Measurements from ENCODE around the gene PRKCA.
"Not testable (repeated sequence)": the region's sequence is repeated elsewhere in the genome, so short reads cannot be mapped to it uniquely, and the experiment has no call there.

Gene PRKCA

GRCh38 chr17:66715745-66716156 lies 413.3 kb downstream of the PRKCA start:
- H3K4me3 ChIP-seq (ENCODE audit: low read length), result no peak overlapping the region
- WGBS, result 45% methylated on average over 3 of the region's 3 CpGs

GRCh38 chr17:66716236-66717026 lies 414.0 kb downstream of the PRKCA start:
- H3K36me3 ChIP-seq (ENCODE audit: insufficient read depth, low read length), result no peaks in the 10 kb centered on the region
- 84% methylated on average over 18 of the region's 18 CpGs for WGBS
- no peak overlapping the region for H3K4me3 ChIP-seq (ENCODE audit: low read length)
- H3K27me3 ChIP-seq (ENCODE audit: insufficient read depth, low read length), result no peaks in the 10 kb centered on the region
- no peak overlapping the region for H3K9ac ChIP-seq (ENCODE audit: low read depth, low read length)
- no peak overlapping the region for H3K27ac ChIP-seq (ENCODE audit: low read depth, low read length)
- H3K4me1 ChIP-seq (ENCODE audit: insufficient read depth, low read length), result peaks cover 21% of the 10 kb centered on the region
- H3K9me3 ChIP-seq (ENCODE audit: insufficient read depth, low read depth, low read length), result no peaks in the 10 kb centered on the region

More at GRCh38 chr17:66715745-66716156, 413.3 kb downstream of the PRKCA start:
- Histone ChIP-seq H3K9ac (ENCODE audit: low read depth, low read length) (no peak overlapping the region), H3K9me3 (ENCODE audit: insufficient read depth, low read depth, low read length) (no peaks in the 10 kb centered on the region), H3K36me3 (ENCODE audit: insufficient read depth, low read length) (no peaks in the 10 kb centered on the region), H3K27me3 (ENCODE audit: insufficient read depth, low read length) (no peaks in the 10 kb centered on the region), H3K4me1 (ENCODE audit: insufficient read depth, low read length) (peaks cover 26% of the 10 kb centered on the region), H3K27ac (ENCODE audit: low read depth, low read length) (no peak overlapping the region)

GRCh38 chr17:66717641-66718058 lies 415.2 kb downstream of the PRKCA start:
- Histone ChIP-seq H3K27ac (ENCODE audit: low read depth, low read length) (no peak overlapping the region), H3K9ac (ENCODE audit: low read depth, low read length) (no peak overlapping the region), H3K4me1 (ENCODE audit: insufficient read depth, low read length) (peaks cover 21% of the 10 kb centered on the region), H3K27me3 (ENCODE audit: insufficient read depth, low read length) (no peaks in the 10 kb centered on the region), H3K4me3 (ENCODE audit: low read length) (no peak overlapping the region), H3K9me3 (ENCODE audit: insufficient read depth, low read depth, low read length) (no peaks in the 10 kb centered on the region), H3K36me3 (ENCODE audit: insufficient read depth, low read length) (no peaks in the 10 kb centered on the region)
- WGBS, result 85% methylated on average over 9 of the region's 9 CpGs

GRCh38 chr17:66720027-66720426 lies 417.6 kb downstream of the PRKCA start:
- Histone ChIP-seq H3K27ac (ENCODE audit: low read depth, low read length) (no peak overlapping the region), H3K36me3 (ENCODE audit: insufficient read depth, low read length) (no peaks in the 10 kb centered on the region), H3K4me1 (ENCODE audit: insufficient read depth, low read length) (peaks cover 24% of the 10 kb centered on the region), H3K27me3 (ENCODE audit: insufficient read depth, low read length) (no peaks in the 10 kb centered on the region), H3K9me3 (ENCODE audit: insufficient read depth, low read depth, low read length) (no peaks in the 10 kb centered on the region), H3K9ac (ENCODE audit: low read depth, low read length) (no peak overlapping the region), H3K4me3 (ENCODE audit: low read length) (no peak overlapping the region)
- WGBS, result 91% methylated on average over 14 of the region's 14 CpGs

- no peak overlapping the region for H3K9ac ChIP-seq (ENCODE audit: low read depth, low read length)
- WGBS, result 92% methylated on average over 5 of the region's 5 CpGs
- H3K4me1 ChIP-seq (ENCODE audit: insufficient read depth, low read length), result peaks cover 18% of the 10 kb centered on the region
- no peaks in the 10 kb centered on the region for H3K36me3 ChIP-seq (ENCODE audit: insufficient read depth, low read length)
- H3K4me3 ChIP-seq (ENCODE audit: low read length), result no peak overlapping the region
- H3K27ac ChIP-seq (ENCODE audit: low read depth, low read length), result no peak overlapping the region
- H3K9me3 ChIP-seq (ENCODE audit: insufficient read depth, low read depth, low read length), result no peaks in the 10 kb centered on the region
- H3K27me3 ChIP-seq (ENCODE audit: insufficient read depth, low read length), result no peaks in the 10 kb centered on the region
Measured at GRCh38 chr17:66720567-66720966, 418.2 kb downstream of the PRKCA start.

GRCh38 chr17:66722341-66722740 lies 419.9 kb downstream of the PRKCA start:
- WGBS, result 58% methylated on average over 2 of the region's 2 CpGs
- Histone ChIP-seq H3K27me3 (ENCODE audit: insufficient read depth, low read length) (no peaks in the 10 kb centered on the region), H3K9me3 (ENCODE audit: insufficient read depth, low read depth, low read length) (no peaks in the 10 kb centered on the region), H3K9ac (ENCODE audit: low read depth, low read length) (no peak overlapping the region), H3K36me3 (ENCODE audit: insufficient read depth, low read length) (no peaks in the 10 kb centered on the region), H3K4me1 (ENCODE audit: insufficient read depth, low read length) (peaks cover 18% of the 10 kb centered on the region), H3K4me3 (ENCODE audit: low read length) (no peak overlapping the region), H3K27ac (ENCODE audit: low read depth, low read length) (no peak overlapping the region)

- H3K4me1 ChIP-seq (ENCODE audit: insufficient read depth, low read length), result peaks cover 22% of the 10 kb centered on the region
- H3K36me3 ChIP-seq (ENCODE audit: insufficient read depth, low read length), result no peaks in the 10 kb centered on the region
- H3K27ac ChIP-seq (ENCODE audit: low read depth, low read length), result no peak overlapping the region
- no peak overlapping the region for H3K4me3 ChIP-seq (ENCODE audit: low read length)
- no peaks in the 10 kb centered on the region for H3K9me3 ChIP-seq (ENCODE audit: insufficient read depth, low read depth, low read length)
- H3K9ac ChIP-seq (ENCODE audit: low read depth, low read length), result no peak overlapping the region
- 71% methylated on average over 5 of the region's 5 CpGs for WGBS
- no peaks in the 10 kb centered on the region for H3K27me3 ChIP-seq (ENCODE audit: insufficient read depth, low read length)
Measured at GRCh38 chr17:66724581-66725341, 422.3 kb downstream of the PRKCA start.

GRCh38 chr17:66725438-66725837 lies 423.0 kb downstream of the PRKCA start:
- not testable (repeated sequence) for H3K4me3 ChIP-seq (ENCODE audit: low read length); H3K9me3 ChIP-seq (ENCODE audit: insufficient read depth, low read depth, low read length); H3K27me3 ChIP-seq (ENCODE audit: insufficient read depth, low read length); H3K27ac ChIP-seq (ENCODE audit: low read depth, low read length); H3K9ac ChIP-seq (ENCODE audit: low read depth, low read length); H3K36me3 ChIP-seq (ENCODE audit: insufficient read depth, low read length)
- WGBS, result 90% methylated on average over 4 of the region's 4 CpGs
- H3K4me1 ChIP-seq (ENCODE audit: insufficient read depth, low read length), result peaks cover 28% of the 10 kb centered on the region

- Histone ChIP-seq H3K9ac (ENCODE audit: low read depth, low read length) (no peak overlapping the region), H3K27me3 (ENCODE audit: insufficient read depth, low read length) (no peaks in the 10 kb centered on the region), H3K4me3 (ENCODE audit: low read length) (no peak overlapping the region), H3K9me3 (ENCODE audit: insufficient read depth, low read depth, low read length) (no peaks in the 10 kb centered on the region), H3K27ac (ENCODE audit: low read depth, low read length) (no peak overlapping the region), H3K36me3 (ENCODE audit: insufficient read depth, low read length) (no peaks in the 10 kb centered on the region), H3K4me1 (ENCODE audit: insufficient read depth, low read length) (peaks cover 32% of the 10 kb centered on the region)
- 96% methylated on average over 10 of the region's 10 CpGs for WGBS
Measured at GRCh38 chr17:66725956-66726355, 423.5 kb downstream of the PRKCA start.

GRCh38 chr17:66726371-66726770 lies 424.0 kb downstream of the PRKCA start:
- Histone ChIP-seq H3K9ac (ENCODE audit: low read depth, low read length) (no peak overlapping the region), H3K36me3 (ENCODE audit: insufficient read depth, low read length) (no peaks in the 10 kb centered on the region), H3K9me3 (ENCODE audit: insufficient read depth, low read depth, low read length) (no peaks in the 10 kb centered on the region), H3K4me1 (ENCODE audit: insufficient read depth, low read length) (peaks cover 36% of the 10 kb centered on the region), H3K27me3 (ENCODE audit: insufficient read depth, low read length) (no peaks in the 10 kb centered on the region), H3K4me3 (ENCODE audit: low read length) (no peak overlapping the region), H3K27ac (ENCODE audit: low read depth, low read length) (no peak overlapping the region)
- WGBS, result 95% methylated on average over 12 of the region's 12 CpGs

GRCh38 chr17:66726846-66727245 lies 424.4 kb downstream of the PRKCA start:
- no peak overlapping the region for H3K27ac ChIP-seq (ENCODE audit: low read depth, low read length)
- no peaks in the 10 kb centered on the region for H3K36me3 ChIP-seq (ENCODE audit: insufficient read depth, low read length)
- peaks cover 33% of the 10 kb centered on the region for H3K4me1 ChIP-seq (ENCODE audit: insufficient read depth, low read length)
- H3K9ac ChIP-seq (ENCODE audit: low read depth, low read length), result no peak overlapping the region
- WGBS, result 91% methylated on average over 11 of the region's 11 CpGs
- no peak overlapping the region for H3K4me3 ChIP-seq (ENCODE audit: low read length)
- no peaks in the 10 kb centered on the region for H3K9me3 ChIP-seq (ENCODE audit: insufficient read depth, low read depth, low read length)
- no peaks in the 10 kb centered on the region for H3K27me3 ChIP-seq (ENCODE audit: insufficient read depth, low read length)
